ENCODE data around the gene LRIT2. TPM values are rescaled to one million over a fixed set of nuclear protein-coding genes. Genes with fewer than 3 reads are reported as not detected.
A peak's percentile ranks its signal among the peaks of the same experiment; 100 is the strongest.

Gene LRIT2
- total RNA-seq, 1 donor from 2014 or later = not detected

DNA sequence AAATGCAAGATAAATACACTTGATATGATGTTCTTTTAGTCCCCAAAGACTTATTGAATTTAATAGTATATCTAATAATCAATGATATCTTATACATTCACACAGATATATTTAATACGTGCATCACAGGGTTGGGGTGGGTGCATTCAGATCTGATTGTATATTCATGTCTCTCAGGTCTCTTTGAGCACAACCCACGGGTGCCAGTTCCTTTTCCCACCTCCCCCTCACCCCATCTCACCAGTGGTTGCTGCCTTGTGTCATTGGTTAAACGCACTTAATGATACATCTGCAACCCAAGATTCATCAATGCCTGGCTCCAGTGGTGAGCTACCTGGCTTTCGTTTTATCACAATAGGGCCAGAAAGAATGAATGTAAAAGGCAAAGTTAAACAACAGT is 9.8 kb upstream of the LRIT2 start:
- no peaks in the 10 kb centered on the region for H3K36me3 Mint-ChIP-seq (ENCODE audit: low read depth)

DNA sequence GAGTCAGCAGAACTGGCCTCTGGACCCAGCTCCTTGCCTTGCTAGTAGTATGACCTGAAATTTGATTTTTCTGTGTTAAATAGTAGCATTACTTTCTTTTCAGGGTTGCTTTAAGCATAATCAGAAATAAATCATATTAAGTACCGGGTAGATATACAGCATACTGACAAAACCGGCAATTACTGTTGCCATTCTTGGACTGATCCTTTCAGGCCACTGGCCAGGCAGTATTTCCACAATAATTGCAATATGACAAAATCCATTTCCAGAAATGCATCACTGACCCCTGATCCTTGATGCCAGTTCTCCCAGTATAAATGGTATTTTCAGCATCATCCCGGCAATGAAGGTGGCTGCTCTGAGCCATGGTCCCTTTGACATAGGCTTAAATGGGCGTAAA is 9.1 kb upstream of the LRIT2 start:
- no peak overlapping the region for H3K27ac Mint-ChIP-seq
- intact Hi-C loops (cut with micrococcal nuclease) = no loop called here
- no peaks in the 10 kb centered on the region for H3K36me3 Mint-ChIP-seq (ENCODE audit: low read depth)
- H3K4me1 Mint-ChIP-seq (ENCODE audit: low read depth) = no peaks in the 10 kb centered on the region
- H3K9me3 Mint-ChIP-seq = no peaks in the 10 kb centered on the region
- no peak overlapping the region for H3K4me3 Mint-ChIP-seq (ENCODE audit: low read depth)
- no peak for DNase-seq (ENCODE audit: low spot score)
- H3K27me3 Mint-ChIP-seq (ENCODE audit: low read depth) = peaks cover 6% of the 10 kb centered on the region

More for the DNA sequence above, 9.8 kb upstream of the LRIT2 start:
- Mint-ChIP-seq H3K9me3 (no peaks in the 10 kb centered on the region), H3K4me1 (ENCODE audit: low read depth) (no peaks in the 10 kb centered on the region), H3K4me3 (ENCODE audit: low read depth) (no peak overlapping the region), H3K27me3 (ENCODE audit: low read depth) (peaks cover 6% of the 10 kb centered on the region), H3K27ac (no peak overlapping the region)
- DNase-seq (ENCODE audit: low spot score) = no peak
- intact Hi-C loops (cut with micrococcal nuclease) = no loop called here

DNA sequence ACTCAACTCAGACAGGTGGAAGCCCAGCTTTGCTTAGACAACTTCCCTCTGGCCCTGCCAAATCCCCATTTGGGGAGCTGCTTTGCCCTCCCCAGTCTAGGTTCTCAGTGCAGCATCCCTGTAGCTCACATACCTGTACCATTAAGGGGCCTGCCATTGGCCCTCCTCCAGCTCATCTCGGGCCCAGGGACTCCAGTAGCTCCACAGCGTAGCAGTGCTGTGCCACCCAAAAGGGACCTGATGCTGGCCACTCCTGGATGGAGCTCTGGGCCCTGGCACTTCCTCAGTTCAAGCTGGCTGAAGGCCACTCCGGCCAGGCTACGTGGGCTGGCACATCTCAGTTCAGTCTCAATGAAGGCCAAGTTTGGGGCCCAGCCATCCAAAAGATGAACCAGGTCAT is 8.6 kb upstream of the LRIT2 start:
- no peaks in the 10 kb centered on the region for H3K36me3 Mint-ChIP-seq (ENCODE audit: low read depth)
- H3K9me3 Mint-ChIP-seq = no peaks in the 10 kb centered on the region
- peaks cover 4% of the 10 kb centered on the region for H3K27me3 Mint-ChIP-seq (ENCODE audit: low read depth)
- no peak overlapping the region for H3K27ac Mint-ChIP-seq
- intact Hi-C loops (cut with micrococcal nuclease) = no loop called here
- no peaks in the 10 kb centered on the region for H3K4me1 Mint-ChIP-seq (ENCODE audit: low read depth)
- DNase-seq (ENCODE audit: low spot score) = no peak
- H3K4me3 Mint-ChIP-seq (ENCODE audit: low read depth) = no peak overlapping the region

DNA sequence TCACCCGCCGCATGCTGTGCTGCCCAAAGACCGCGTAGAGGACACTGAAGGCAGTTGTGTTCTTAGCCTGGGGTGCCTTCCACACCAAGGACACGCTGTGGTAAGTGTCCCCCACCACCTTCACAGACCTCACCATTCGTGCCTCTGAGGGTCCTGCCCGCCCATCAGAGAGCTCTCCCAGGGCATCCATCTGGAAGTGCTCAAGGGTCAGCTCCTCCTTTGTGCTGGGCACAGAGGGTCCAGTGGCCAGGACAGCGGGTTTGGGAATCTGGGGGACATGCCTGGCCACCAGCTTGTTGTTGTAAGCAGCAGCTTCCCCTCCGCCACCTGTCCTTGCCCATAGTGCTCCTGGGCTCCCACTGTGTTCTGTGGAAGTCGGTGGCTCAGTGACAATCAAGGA is 7.0 kb upstream of the LRIT2 start:
- intact Hi-C loops (cut with micrococcal nuclease) = no loop called here
- Mint-ChIP-seq H3K27me3 (ENCODE audit: low read depth) (no peaks in the 10 kb centered on the region), H3K4me1 (ENCODE audit: low read depth) (no peaks in the 10 kb centered on the region), H3K27ac (no peak overlapping the region), H3K4me3 (ENCODE audit: low read depth) (no peak overlapping the region), H3K36me3 (ENCODE audit: low read depth) (no peaks in the 10 kb centered on the region), H3K9me3 (no peaks in the 10 kb centered on the region)
- DNase-seq (ENCODE audit: low spot score) = no peak

DNA sequence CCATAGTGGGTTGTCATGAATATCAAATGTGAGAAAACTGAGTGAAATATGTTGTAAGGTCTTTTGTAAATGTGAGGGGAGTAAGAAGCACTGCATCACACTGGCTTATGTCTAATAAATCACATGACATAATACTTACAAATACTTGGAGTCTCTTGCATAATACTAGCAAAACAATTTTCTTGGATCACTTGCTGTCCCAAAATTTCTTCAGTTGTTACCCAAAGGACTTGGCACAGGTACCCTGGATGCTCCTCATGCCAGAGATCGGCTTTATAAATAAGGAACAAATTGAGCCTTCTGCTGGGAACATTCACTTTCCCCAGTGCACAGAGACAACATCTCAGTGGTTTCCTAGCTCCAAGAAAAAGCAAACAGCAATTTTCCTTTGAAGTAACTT is 5.0 kb upstream of the LRIT2 start:
- DNase-seq (ENCODE audit: low spot score) = no peak
- Mint-ChIP-seq H3K27ac (no peak overlapping the region), H3K4me3 (ENCODE audit: low read depth) (no peak overlapping the region), H3K36me3 (ENCODE audit: low read depth) (no peaks in the 10 kb centered on the region), H3K9me3 (no peaks in the 10 kb centered on the region), H3K27me3 (ENCODE audit: low read depth) (no peaks in the 10 kb centered on the region), H3K4me1 (ENCODE audit: low read depth) (no peaks in the 10 kb centered on the region)
- intact Hi-C loops (cut with micrococcal nuclease) = no loop called here

DNA sequence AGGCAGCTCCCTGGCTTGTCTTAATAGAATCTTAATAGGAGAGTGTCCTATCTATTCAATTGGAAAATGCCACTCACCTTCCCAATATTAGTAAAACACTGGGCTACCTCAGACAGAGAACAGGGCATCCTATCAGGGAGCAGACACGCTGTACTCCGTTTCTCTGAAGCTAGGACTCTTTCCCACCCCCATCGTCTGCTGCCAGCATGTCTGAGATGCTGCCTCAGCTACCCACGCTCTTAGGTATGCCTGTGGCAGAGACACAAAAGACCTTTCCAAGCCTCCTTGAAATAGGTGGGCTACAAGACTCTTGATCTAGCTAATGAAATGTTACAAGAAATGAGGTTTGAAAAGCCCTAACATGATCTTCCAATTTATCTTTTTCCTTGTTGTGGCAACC is 2.5 kb upstream of the LRIT2 start:
- Mint-ChIP-seq H3K27me3 (ENCODE audit: low read depth) (no peaks in the 10 kb centered on the region), H3K9me3 (no peaks in the 10 kb centered on the region), H3K4me1 (ENCODE audit: low read depth) (no peaks in the 10 kb centered on the region), H3K4me3 (ENCODE audit: low read depth) (no peak overlapping the region), H3K36me3 (ENCODE audit: low read depth) (no peaks in the 10 kb centered on the region), H3K27ac (no peak overlapping the region)
- DNase-seq (ENCODE audit: low spot score) = no peak
- intact Hi-C loops (cut with micrococcal nuclease) = no loop called here

DNA sequence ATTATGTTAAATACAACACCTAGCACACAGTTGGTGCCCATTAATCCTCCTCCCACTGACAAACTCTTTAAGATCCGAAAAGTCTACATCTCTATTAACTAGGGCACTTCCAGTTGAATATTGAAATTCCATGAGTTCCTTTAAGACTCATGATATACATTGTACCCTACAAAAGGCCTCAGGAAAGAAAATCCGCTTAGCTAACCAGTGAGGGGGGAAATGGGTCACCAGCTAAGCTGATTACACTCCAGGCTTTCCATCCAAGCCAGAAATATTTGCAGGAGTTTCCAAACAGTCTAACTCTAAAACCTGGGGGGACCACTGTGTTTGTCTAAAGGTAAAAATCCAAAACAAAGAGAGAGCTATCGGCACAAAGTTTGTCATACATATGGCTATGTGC is 1.3 kb upstream of the LRIT2 start:
- no peak for DNase-seq (ENCODE audit: low spot score)
- Mint-ChIP-seq H3K4me1 (ENCODE audit: low read depth) (no peaks in the 10 kb centered on the region), H3K27ac (no peak overlapping the region), H3K36me3 (ENCODE audit: low read depth) (no peaks in the 10 kb centered on the region), H3K4me3 (ENCODE audit: low read depth) (no peak overlapping the region), H3K9me3 (no peaks in the 10 kb centered on the region), H3K27me3 (ENCODE audit: low read depth) (no peaks in the 10 kb centered on the region)
- intact Hi-C loops (cut with micrococcal nuclease) = no loop called here

DNA sequence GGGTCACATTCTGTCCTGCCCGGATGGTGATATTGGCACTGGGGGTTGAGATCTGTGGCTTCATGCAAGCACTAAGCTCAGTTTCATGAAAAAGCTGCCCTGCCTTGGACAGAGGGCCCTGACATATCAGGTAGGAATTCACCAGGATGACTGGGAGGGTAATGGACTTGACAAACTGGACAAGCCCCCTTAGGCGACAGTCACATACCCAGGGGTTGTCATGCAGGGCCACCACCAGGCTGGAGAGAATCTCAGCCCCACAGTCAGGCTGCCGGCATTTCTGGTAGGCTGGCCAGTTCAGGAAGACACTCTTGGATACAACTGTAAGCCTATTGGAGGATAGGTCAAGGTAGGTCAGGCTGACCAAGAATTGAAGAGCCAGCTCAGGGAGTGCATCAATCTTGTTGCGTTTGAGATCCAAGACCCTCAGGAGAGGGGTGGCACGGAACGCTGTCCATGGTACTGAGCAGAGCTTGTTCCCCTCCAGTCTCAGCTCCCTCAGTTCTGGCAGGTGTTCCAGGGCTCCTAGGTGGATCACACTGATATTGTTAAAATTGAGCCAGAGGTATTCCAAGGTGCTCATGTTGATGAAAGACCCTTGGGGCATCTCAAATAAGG is 824 bp downstream of the LRIT2 start:
- Mint-ChIP-seq H3K4me3 (ENCODE audit: low read depth) (no peak overlapping the region), H3K27ac (no peak overlapping the region), H3K9me3 (peaks cover 5% of the 10 kb centered on the region), H3K4me1 (ENCODE audit: low read depth) (no peaks in the 10 kb centered on the region), H3K27me3 (ENCODE audit: low read depth) (no peaks in the 10 kb centered on the region), H3K36me3 (ENCODE audit: low read depth) (no peaks in the 10 kb centered on the region)
- intact Hi-C loops (cut with micrococcal nuclease) = no loop called here
- no peak for DNase-seq (ENCODE audit: low spot score)

DNA sequence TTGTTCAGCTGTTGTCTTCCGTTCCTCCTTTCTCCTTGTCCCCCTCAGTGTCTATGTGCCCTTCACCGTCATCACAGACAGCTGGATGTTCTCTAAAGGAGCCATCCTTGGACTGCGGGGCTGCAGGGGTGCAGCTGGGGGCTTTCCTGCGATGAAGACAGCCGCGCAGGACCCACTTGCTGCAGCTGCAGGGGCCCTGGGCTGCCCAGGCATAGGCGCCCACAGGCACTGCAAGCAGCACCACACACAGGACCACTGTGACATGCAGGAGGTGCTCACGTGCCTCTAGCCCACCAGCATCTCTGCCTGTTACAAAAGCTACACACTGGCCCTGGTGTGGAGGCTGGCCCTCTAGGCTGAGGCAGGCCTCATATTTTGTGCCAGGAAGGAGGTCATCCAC is 3.4 kb downstream of the LRIT2 start:
- no peak for DNase-seq (ENCODE audit: low spot score)
- Mint-ChIP-seq H3K4me3 (ENCODE audit: low read depth) (no peak overlapping the region), H3K27ac (no peak overlapping the region), H3K9me3 (peaks cover 9% of the 10 kb centered on the region), H3K36me3 (ENCODE audit: low read depth) (no peaks in the 10 kb centered on the region), H3K27me3 (ENCODE audit: low read depth) (no peaks in the 10 kb centered on the region), H3K4me1 (ENCODE audit: low read depth) (no peaks in the 10 kb centered on the region)
- intact Hi-C loops (cut with micrococcal nuclease) = no loop called here

DNA sequence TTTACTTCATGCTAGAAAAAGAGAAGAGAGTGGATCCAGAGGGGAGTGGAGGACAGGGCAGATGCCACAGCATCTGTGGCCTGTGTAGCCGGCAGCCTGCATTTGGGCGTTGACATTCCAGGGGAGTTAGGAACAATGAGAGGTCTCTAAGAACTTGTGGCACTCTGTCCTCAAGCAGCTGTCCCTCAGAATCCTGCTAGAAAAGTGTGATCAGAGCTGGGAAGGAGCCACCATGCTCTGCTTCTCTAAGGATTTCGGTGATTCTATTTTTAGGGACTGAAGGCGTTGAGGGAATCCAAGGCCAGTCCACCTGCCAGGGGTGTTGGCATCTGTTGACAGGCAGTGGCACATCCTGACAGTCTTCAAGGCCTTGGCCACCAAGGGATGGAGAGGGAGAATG is 7.6 kb downstream of the LRIT2 start:
- H3K27ac Mint-ChIP-seq = no peak overlapping the region
- H3K9me3 Mint-ChIP-seq = peaks cover 9% of the 10 kb centered on the region
- peaks cover 4% of the 10 kb centered on the region for H3K4me1 Mint-ChIP-seq (ENCODE audit: low read depth)
- H3K4me3 Mint-ChIP-seq (ENCODE audit: low read depth) = no peak overlapping the region
- no peaks in the 10 kb centered on the region for H3K27me3 Mint-ChIP-seq (ENCODE audit: low read depth)
- DNase-seq (ENCODE audit: low spot score) = no peak
- intact Hi-C loops (cut with micrococcal nuclease) = no loop called here
- no peaks in the 10 kb centered on the region for H3K36me3 Mint-ChIP-seq (ENCODE audit: low read depth)

DNA sequence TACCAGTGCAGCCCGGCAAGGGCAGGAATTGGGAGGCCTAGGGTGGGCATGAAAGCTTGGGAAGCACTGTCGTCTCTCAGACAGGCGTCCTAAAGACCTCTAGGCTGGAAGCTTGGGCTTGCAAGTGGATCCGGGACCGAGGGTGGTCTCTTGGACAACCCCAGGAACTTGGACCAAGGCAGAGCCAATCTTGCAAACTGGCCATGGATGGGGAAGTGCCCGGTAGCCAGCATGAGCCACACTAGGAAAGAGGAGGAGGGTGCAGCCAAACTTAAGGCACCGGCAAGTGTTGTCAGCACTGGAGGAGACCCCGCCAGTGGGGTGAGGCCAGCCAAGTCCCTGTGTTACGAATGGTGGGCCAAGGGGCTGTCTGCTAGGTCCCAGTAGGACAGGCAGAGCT is 8.5 kb downstream of the LRIT2 start:
- H3K4me1 Mint-ChIP-seq (ENCODE audit: low read depth) = peaks cover 4% of the 10 kb centered on the region
- no peaks in the 10 kb centered on the region for H3K27me3 Mint-ChIP-seq (ENCODE audit: low read depth)
- H3K27ac Mint-ChIP-seq = no peak overlapping the region
- DNase-seq (ENCODE audit: low spot score) = no peak
- intact Hi-C loops (cut with micrococcal nuclease) = no loop called here
- peaks cover 9% of the 10 kb centered on the region for H3K9me3 Mint-ChIP-seq
- H3K36me3 Mint-ChIP-seq (ENCODE audit: low read depth) = no peaks in the 10 kb centered on the region
- H3K4me3 Mint-ChIP-seq (ENCODE audit: low read depth) = no peak overlapping the region

DNA sequence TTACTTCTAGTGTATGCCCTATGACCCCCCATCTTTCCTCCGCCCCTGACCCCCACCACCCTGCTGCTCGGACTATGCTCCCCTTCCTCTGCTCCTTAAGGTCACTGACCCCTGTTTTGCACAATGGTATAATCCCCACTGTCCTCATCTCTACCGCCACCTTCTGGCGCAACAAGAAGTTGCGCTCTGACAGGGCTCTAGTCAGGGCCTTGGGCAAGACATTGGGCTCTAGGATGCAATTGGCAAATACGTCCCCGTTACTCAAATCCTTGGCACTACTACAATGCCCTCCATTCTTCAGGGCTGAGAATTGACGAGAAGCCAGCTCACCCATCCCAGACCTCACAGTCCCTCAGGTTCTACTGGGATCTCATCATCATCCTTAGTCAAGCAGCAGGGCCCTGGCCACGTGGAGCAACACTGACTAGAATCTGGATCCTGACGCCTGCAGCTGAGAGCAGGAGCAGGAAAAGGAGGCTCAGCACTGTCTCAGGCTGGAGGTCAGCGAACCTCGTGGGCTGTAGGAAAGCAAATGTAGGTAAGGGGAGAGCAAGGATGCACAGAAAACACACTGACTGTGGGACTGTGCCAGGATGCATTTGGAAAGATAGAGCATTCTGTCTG is 10.6 kb downstream of the LRIT2 start:
- no peaks in the 10 kb centered on the region for H3K27me3 Mint-ChIP-seq (ENCODE audit: low read depth)
- intact Hi-C loops (cut with micrococcal nuclease) = no loop called here
- DNase-seq (ENCODE audit: low spot score) = no peak

DNA sequence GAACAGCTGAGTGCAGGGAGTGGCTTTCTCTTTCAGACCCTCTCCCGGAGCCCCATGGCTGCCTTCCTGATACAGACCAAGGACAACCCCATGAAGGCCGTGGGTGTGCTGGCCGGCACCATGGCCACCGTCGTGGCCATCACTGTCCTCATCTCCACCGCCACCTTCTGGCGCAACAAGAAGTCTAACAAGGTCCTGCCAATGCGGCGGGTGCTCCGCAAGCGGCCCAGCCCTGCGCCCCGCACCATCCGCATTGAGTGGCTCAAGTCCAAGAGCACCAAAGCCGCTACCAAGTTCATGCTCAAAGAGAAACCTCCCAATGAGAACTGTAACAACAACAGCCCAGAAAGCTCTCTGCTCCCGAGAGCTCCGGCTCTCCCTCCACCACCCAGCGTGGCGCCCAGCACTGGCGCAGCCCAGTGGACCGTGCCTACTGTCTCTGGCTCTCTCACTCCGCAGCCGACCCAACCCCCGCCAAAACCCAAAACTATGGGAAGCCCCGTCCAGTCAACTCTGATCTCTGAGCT is 11.2 kb downstream of the LRIT2 start:
- Mint-ChIP-seq H3K9me3 (peaks cover under 1% of the 10 kb centered on the region), H3K4me1 (ENCODE audit: low read depth) (peaks cover 4% of the 10 kb centered on the region), H3K27ac (no peak overlapping the region), H3K36me3 (ENCODE audit: low read depth) (no peaks in the 10 kb centered on the region), H3K4me3 (ENCODE audit: low read depth) (peak overlapping the region; percentile 18), H3K27me3 (ENCODE audit: low read depth) (no peaks in the 10 kb centered on the region)
- intact Hi-C loops (cut with micrococcal nuclease) = no loop called here
- DNase-seq (ENCODE audit: low spot score) = no peak

More for the DNA sequence above, 10.6 kb downstream of the LRIT2 start:
- Mint-ChIP-seq H3K4me3 (ENCODE audit: low read depth) (peak overlapping the region; percentile 18), H3K9me3 (peaks cover 6% of the 10 kb centered on the region), H3K36me3 (ENCODE audit: low read depth) (no peaks in the 10 kb centered on the region), H3K4me1 (ENCODE audit: low read depth) (peaks cover 4% of the 10 kb centered on the region), H3K27ac (no peak overlapping the region)

Data from activated T-helper 2 cell treated with anti-CD3 and anti-CD28 coated beads, Interferon-gamma antibody, Interleukin-2, Interleukin-4, amounts not matched to agents 10 μg/mL and 5 μg/mL and 100 μg/mL, durations not matched to agents 14 hours and 24 hours and 36 hours (primary cell).